Measurements from ENCODE around the gene HSF2.

DNA sequence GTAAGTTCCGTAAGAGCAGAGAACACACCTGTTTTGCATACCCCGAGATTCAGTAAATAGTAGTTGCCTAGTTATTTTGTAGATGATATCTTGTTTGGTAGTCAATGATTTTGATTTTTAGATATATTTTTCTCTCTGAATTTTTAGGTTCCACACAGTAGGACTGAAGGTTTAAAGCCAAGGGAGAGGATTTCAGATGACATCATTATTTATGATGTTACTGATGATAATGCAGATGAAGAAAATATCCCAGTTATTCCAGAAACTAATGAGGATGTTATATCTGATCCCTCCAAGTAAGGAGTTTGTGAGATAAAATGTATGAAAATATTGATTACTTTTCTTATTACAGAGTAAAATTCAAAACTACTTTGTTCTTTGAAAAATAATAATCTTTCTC, 22.6 kb downstream of the HSF2 start:
- no peak for TF ChIP-seq EP300 (conservative IDR thresholded peaks at IDR 0.05; ENCODE audit: poor library complexity, severe bottlenecking)
- TF ChIP-seq, protein P1, sequence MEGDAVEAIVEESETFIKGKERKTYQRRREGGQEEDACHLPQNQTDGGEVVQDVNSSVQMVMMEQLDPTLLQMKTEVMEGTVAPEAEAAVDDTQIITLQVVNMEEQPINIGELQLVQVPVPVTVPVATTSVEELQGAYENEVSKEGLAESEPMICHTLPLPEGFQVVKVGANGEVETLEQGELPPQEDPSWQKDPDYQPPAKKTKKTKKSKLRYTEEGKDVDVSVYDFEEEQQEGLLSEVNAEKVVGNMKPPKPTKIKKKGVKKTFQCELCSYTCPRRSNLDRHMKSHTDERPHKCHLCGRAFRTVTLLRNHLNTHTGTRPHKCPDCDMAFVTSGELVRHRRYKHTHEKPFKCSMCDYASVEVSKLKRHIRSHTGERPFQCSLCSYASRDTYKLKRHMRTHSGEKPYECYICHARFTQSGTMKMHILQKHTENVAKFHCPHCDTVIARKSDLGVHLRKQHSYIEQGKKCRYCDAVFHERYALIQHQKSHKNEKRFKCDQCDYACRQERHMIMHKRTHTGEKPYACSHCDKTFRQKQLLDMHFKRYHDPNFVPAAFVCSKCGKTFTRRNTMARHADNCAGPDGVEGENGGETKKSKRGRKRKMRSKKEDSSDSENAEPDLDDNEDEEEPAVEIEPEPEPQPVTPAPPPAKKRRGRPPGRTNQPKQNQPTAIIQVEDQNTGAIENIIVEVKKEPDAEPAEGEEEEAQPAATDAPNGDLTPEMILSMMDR (IDR thresholded peaks at IDR 0.05; ENCODE audit: poor library complexity, severe bottlenecking): no peak
- no peak for TF ChIP-seq RAD21 (conservative IDR thresholded peaks at IDR 0.05)
- TF ChIP-seq EZH2 (IDR thresholded peaks at IDR 0.05; ENCODE audit: borderline replicate concordance, insufficient read depth, low read length, poor library complexity, severe bottlenecking): no peak
- no peak for TF ChIP-seq MXI1 (conservative IDR thresholded peaks at IDR 0.05; ENCODE audit: poor library complexity, severe bottlenecking)
- TF ChIP-seq POLR2AphosphoS5 (IDR thresholded peaks at IDR 0.05): no peak
- TF ChIP-seq SMC3 (conservative IDR thresholded peaks at IDR 0.05; ENCODE audit: poor library complexity): no peak

Data from neural cell (in vitro differentiated cells).